GM18517 (cell line): ENCODE results near the gene MAMDC4.
A peak's percentile ranks its signal among the peaks of the same experiment; 100 is the strongest.
"Not testable (repeated sequence)": the region's sequence is repeated elsewhere in the genome, so short reads cannot be mapped to it uniquely, and the experiment has no call there.

Experiments
- ATAC-seq: cut with Tn5 transposase; IDR thresholded peaks from one replicate; pipeline ENCODE4 v1.9.1; 2021; ENCODE audit warnings: mild to moderate bottlenecking, moderate library complexity; ENCODE audit not compliant: unreplicated experiment

The MAMDC4 gene

DNA sequence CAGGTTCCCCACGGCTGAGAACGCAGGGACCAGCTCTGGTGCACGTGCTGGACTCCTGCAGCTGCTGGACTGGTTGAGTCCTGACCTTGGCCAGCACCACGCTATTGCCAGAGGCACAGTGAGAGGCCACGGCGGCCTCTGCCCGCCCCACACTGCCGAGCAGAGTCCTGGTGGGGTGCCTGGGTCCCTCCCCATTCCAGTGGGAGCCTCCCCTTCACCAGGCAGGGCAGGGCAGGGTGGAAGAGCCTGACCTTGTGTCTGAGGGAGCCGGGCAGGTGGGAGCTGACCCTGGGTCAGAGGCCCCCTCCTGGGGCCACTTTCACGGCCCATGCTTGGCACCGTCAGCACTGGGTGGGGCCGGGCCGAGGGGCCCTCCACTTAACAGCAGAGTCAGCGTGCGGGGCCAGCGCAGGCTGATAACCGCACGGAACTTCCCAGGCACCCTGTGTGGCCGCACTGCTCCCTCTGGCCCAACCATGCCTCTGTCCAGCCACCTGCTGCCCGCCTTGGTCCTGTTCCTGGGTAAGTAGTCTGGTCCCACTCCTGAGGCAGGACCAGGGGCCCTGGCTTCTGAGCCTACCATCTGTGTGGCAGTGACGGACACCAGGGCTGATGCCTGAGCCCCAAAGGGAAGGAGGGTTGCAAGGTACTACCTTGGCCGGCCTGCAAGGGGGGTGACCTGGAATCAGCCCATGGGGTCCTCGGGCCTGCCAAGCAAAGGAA is at the start of gene MAMDC4:
MAMDC4 (plus strand) TSS at position 406 of the 723 bp plus-strand sequence; CDS start at position 477, 71 bp downstream.
- ATAC-seq: no peak

DNA sequence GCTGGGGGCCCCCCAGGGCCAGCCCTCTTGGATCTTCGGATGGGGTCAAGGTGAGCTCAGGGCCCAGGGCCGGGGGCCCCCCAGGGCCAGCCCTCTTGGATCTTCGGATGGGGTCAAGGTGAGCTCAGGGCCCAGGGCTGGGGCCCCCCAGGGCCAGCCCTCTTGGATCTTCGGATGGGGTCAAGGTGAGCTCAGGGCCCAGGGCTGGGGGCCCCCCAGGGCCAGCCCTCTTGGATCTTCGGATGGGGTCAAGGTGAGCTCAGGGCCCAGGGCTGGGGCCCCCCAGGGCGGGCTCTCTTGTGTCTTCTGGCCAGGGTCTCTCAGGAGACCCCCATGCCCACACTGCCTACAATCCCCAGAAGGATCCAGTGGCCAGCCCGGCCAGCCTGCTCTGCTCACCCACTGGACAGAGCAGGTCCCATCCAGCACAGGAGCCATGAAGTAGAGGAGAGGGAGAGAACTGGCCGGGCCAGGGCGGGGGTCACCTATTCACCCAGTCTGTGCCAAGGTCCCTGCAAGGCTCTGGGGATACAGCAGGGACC is 49.1 kb upstream of the MAMDC4 start:
- ATAC-seq: not testable (repeated sequence)

DNA sequence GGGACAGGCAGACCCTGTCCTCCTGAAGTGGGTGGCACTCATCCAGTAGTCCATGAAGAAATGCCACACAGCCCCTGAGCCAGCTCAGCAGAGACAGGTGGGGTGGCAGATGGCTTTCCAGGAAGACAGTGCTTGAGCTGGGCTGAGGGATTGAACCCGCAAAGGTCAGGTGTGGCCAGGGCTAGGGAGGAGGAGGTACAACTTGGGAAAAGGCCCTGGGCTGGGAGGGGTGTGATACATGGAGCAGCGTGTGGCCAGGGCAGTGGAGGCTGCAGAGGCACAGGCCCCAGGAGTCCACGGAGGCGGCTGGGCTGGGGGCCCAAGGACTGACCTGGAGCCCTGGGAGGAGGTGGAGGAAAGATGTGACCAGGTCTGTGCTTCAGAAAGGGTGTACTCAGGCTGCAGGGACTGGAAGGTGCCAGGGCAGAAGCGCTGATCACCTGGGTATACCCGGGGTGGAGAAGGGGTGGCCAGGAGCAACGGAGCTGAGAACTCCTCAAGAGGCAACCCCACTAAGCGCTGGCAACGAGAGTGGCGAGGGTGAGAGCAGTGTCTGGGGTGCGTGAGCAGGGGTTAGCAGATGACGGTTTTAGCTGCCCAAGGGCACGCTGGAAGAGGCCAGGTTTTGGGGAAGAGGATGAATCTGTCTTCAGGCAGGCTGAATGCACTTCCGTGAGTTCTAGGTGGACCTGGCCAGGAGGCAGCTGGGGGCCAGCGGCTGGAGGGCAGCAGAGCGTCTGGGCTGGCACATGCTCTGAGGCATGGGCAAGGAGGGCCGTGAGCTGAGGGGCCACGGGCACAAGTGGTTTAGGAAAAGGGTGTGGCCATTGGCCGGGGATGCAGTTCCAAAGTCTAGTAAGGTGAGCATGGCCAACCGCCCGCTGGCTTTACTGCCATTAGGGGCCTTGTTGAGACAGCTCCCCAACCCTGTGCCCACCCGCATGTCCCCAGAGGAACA is 48.3 kb upstream of the MAMDC4 start:
- ATAC-seq: no peak

DNA sequence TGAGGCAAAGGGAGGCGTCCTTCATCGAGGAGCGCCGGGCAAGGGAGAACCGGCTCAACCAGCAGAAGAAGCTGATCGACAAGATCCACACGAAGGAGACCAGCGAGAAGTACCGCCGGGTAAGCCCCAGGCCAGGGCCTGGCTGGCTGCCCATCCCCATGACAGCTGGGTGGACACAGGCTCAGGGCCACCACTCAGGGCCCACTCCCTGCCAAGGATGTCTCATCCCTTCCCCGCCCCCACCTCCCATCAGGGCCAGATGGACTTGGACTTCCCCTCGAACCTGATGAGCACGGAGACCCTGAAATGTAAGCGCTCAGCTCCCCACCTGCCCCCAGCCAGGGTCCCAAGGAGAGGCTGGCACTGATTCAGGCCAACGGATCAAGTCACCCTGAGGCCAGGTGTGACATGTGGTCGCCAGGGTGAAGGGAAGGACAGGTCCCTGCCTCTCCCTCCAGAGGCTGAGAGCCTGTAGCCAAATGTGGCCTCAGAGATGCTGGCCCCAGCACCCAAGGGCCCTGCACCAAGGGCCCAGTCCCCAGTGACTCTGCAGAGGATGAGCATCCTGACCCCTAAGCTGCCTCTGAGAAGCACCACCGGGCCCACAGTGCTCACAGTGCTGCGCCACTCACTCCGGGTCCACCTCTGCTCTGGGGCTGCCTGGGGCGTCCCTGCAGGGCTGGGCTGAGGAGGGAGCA is 47.5 kb upstream of the MAMDC4 start:
- ATAC-seq: no peak

DNA sequence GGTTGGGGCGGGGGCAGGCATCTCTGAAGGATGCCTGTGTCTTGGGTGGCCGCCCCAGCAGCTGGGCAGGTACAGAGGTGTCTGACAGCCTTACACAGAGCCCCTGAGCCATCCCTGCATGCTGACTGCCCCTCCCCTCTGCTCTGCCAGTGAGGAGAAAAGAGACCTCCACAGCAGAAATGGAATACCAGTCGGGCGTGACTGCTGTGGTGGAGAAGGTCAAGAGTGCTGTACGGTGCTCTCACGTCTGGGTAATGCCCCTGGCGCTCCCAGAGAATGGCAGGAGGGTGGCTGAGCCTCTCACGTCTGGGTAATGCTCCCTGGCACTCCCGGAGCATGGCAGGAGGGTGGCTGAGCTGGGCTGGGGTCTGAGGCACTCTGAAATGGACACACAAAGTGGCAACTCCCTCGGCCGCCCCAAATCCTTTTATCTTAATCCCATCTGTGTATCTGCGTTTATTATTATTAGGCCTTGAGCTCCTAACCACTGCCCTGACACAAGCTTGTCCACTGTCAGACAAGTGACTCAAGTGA is 46.9 kb upstream of the MAMDC4 start:
- no peak for ATAC-seq

DNA sequence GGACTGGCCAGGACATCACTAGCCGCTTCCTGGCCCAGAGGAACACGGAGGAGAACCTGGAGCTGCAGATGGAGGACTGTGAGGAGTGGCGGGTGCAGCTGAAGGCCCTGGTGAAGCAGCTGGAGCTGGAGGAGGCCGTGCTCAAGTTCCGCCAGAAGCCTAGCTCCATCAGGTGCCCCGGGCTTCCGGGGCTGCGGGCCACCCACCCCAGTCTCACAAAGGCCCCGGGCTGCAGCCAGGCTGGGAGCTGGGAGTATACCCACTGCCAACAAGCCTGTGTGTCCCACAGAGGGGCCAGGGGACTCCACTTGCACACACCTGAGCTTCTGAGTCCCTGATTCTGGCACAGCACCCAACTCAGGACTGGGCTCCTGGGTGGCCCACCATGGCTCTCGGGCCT is 46.1 kb upstream of the MAMDC4 start:
- ATAC-seq: no peak

DNA sequence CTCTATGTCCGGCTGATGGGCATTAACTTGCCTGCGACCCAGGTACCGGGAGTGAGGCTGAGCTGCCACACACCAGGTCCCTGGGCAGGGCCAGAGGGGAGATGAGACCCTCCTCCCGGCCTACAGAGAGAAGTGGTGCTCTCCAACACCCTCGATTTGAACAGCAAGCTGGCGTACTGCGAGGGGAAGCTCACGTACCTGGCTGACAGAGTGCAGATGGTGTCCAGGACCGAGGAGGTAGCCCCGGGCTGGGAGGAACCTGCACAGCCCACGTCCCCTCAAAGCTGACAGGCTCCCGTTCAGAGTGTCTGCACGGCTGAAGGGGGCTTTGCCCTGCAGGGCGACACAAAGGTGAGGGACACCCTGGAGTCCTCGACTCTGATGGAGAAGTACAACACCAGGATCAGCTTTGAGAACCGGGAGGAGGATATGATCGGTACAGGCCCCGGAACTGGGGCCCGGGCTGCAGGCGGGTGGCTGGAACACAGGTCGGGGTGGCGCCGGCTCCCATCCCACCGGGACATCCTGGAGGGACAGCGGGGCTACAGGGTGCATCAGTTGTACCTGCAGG is 45.4 kb upstream of the MAMDC4 start:
- ATAC-seq: no peak

DNA sequence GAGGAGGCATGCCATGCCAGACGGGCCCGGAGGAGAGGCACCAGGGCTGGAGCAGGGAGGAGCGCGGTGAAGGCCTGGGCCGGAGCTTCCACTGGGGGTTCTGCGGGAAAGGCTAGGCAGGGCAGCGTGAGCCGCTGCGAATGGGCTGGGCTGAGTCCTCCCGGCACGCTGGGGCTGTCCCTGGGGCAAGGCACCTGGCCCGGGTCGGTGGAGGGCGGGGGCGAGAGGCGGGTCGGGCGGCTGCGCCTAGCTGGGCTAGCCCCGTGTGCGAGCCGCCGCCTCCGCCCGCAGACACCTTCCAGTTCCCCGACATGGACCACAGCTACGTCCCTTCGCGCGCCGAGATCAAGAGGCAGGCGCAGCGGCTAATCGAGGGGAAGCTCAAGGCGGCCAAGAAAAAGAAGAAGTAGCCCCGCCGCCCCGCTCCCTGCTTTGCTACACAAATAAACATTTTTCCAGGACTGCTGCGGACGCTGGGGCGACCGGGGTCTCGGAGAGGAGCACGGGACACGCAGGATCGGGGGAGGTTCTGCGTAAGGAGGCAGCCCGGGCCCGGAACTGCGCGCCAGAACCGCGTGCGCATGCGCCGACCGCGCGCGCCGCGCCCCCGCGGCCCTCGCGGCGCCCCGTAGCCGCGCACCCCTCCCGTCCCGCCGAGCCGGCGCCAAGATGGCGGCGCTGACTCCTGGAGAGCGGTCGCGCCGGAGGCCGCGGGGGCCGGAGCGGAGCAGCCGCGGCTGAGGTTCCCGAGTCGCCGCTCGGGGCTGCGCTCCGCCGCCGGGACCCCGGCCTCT is 44.7 kb upstream of the MAMDC4 start, which contains the start of gene RABL6:
RABL6 (plus strand) TSS at position 668 of the 794 bp plus-strand sequence. CDS start 249 bp downstream, outside the sequence.
- peak; percentile 71 for ATAC-seq

DNA sequence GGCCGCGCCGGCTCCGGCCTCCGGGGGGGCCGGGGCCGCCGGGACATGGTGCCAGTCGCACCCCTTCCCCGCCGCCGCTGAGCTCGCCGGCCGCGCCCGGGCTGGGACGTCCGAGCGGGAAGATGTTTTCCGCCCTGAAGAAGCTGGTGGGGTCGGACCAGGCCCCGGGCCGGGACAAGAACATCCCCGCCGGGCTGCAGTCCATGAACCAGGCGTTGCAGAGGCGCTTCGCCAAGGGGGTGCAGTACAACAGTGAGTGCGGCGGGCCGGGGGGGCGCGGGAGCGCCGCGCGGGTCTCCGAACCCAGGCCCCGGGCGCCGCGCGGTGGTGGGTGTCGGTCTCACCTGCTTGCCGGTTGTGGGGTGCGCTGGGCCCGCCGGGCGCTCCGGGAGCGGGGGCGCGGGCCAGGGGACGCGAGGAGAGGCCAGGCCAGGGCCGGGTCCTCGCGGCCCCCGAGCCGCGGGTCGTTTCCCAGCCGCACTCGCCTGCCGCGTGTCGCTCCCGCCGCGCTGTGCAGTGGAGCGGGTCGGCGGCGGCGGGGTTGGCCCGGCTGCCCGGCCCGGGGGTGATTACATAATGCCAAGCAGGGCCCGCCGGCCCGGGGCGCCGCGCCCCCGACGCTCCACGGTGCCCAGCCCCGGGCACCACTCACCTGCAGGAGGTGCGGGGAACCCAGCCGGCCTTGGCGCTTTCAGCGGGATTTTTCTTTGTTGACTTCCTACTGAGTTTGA is 43.9 kb upstream of the MAMDC4 start:
- peak; percentile 22 for ATAC-seq

DNA sequence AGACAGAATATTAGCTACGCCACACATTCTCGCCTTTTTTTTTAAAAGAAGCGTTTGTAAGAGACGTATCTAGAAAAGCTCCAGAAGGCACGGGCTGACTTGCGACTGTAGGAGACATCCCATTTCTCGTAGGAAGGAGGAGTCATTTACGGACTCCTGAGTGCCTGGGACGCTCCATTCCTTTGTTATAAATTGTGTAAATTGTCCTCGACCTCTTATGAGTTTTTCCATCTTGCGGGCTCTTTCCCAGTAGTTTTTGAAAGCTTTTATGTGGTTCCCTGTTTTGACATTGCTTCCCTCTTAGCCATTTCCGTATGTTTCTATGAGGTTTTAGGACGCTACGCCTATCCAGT is 43.4 kb upstream of the MAMDC4 start:
- no peak for ATAC-seq

DNA sequence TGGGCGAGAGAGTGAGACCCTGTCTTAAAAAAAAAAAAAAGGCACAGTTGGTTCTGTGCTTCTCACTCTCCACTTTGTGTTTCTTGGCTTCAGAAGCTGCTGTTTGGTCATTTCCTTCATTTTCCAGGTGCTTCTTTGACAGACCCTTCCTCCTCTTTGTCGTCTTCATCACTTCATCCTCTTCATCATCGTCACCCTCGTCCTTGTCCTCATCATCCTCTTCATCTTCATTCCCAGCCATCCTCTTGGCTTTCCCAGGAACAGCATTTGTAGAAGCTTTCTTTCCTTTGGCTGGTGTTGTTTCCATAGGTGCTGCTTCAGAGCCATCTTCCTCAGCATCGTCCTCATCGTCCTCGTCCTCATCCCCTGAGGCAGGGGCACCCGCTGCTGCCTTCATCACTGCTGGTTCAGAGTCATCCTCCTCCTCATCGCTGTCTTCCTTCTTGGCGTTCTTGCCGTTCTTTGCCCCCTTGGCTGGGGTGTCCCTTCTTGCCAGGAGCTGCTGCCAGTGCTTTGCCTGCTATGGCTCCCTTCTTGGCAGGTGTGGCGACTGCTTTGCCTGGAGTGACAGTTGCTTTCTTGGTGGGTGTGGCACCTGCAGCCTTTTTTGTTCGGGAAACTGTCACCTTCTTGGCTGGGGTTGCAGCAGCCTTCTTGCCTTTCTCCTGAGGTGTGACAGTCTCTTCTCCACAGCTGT is 37.3 kb upstream of the MAMDC4 start:
- ATAC-seq: no peak

DNA sequence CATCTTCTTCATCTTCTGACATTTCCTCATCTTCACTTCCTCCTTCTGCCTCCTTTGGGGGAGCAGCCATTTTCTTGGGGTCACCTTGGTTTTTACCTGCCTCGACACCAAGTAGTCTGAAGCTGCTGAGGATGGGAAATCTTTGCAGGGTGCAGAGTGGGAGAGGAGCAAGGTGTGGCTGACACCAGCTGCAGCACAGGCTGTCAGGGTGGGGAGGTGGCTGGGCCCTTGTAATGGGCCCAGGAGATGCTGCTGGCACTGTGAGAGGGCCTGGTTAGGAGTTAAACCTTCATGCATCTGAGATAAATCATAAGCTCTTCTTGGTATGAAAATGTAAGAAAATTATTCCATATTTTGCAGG is 36.7 kb upstream of the MAMDC4 start:
- no peak for ATAC-seq

DNA sequence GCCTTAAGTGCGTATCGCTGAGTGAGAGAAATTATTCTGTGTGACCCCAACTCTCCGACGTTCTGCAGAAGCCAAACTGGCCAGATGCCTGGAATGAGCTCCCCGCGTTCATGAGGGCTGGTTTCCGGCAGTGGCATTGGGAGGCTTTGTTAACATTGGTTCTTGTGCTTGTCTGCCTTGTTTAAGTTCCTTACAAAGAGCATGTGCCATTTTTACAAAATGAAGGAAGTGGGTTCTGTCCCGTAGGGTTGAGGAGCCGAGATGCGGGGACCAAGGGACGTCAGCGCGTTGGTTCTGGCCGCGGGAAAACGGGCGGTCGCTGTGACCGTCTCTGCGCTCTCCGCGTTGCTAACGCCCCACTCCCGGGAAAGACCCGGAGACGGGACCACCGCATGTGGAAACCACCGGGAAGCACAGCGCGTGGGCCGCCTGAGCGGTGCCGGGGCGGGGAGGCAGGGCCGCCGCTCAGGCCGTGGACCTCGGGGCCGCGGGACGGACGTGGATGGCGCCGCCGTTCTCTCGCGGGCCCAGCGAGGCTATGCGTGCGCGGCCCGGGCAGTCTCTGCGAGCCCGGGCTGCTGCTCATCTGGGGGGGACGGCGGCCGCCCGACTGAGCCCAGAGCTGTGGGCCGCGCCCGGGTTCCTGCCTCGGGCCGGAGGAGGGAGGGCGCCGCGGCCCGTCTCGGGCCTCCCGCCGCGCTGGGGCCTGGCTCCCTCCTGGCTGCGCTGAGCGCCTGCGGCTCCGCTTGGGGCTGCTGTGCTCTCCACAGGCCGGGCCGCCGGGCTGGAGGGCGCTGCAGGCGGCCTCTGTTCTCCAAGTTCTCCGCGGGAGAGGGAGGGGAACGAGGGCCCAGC is 30.9 kb upstream of the MAMDC4 start:
- ATAC-seq: no peak

DNA sequence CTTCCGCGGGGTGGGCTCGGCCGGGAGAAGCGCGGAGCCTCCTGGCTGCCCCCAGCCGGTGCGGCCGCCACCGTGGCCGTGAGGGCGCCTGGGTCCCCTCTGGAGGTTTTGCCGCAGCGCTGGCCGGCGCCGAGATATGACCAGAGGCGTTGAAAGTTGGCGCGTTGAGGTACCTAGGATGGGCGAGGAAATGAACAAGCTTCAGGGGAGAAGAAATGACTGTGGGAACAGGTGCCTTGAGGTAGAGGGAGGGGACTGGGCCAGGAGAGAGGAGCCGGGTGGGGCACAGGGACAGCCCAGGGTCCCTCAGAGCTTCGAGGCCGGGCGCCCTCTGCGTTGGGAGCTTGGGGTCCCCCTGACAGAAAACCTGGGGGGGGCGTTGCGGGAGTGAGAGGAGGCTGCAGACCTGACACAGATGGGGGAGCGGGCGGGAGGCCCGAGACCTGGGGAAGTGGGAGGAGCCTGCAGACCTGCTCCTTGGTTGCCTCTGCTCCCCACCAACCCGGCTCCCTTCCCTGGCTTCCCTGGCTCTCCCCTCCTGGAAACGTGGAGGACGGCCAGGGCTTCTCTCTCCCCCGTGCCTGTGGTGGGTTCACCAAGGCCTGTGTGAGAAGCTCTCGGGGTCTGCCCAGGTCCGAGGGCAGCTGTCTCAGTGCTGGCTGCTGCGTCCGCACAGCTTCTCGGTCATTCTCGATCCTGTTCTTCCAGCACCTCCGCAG is 30.2 kb upstream of the MAMDC4 start:
- ATAC-seq: no peak

DNA sequence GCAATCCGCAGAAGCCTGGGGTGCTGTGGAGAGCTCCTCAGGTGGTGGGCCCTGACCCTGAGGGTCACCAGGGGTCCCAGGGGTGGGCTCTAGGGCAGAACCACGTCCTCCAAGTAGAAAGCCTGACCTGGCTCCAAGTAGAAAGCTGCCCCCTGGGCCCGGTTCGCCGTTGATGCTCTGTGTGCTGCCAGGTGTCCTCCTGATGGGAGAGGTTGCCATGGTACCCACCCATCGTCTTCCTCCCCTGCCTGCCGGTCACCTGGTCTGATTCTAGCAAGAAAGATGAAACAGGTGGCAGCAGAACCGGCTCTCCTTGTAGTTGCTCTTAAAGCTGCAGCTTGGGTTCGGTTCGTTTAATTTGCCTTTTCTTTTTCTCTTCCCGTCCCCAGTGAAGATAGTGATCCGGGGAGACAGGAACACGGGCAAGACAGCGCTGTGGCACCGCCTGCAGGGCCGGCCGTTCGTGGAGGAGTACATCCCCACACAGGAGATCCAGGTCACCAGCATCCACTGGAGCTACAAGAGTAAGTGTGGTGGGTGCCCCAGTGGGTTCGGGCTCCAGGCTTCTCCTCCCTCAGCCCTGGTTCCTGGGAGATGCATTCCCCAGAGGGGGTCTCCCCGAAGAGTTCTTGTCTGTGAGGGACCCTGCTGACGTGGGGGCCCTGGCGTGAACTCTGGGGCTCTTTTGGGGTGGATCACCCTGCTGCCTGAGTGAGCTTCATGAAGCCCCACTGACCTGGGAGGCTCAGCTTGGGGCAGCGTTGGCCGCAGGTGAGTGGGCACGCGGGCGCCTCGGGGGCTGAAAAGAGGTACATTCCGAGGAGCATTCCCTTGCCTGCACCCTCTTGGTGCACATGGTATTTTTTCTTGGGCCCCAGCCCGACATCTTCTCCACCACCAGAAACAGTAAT is 28.8 kb upstream of the MAMDC4 start:
- no peak for ATAC-seq
